Activated CD4-positive, alpha-beta T cell treated with anti-CD3 and anti-CD28 coated beads, Interleukin-2, amount 10 ng/mL, durations not matched to agents 7 days and 5 days (primary cell): ENCODE data around the gene CMTM3. TPM values are rescaled to one million over a fixed set of nuclear protein-coding genes. Genes with fewer than 3 reads are reported as not detected.
"Not testable (repeated sequence)": the region's sequence is repeated elsewhere in the genome, so short reads cannot be mapped to it uniquely, and the experiment has no call there.

ENCODE experiments used
- CTCF ChIA-PET: fragments of 350-600 bp; sonication (Branson Sonifier 250); formaldehyde crosslinking; loops from one replicate; lab custom pipeline; 2021; ENCODE audit warnings: antibody characterized with exemption; lab: Charles Lee
- POLR2A ChIA-PET: fragments of 350-600 bp; sonication (Branson Sonifier 250); formaldehyde crosslinking; loops from one replicate; lab custom pipeline; 2021; ENCODE audit warnings: antibody characterized with exemption; lab: Charles Lee
- DNase-seq: peaks from one replicate; pipeline ENCODE4 v3.0.0-alpha.2; 2020
- H3K27ac Mint-ChIP-seq: one replicate; pipeline ENCODE4 v1.8.0; 2021; ENCODE audit warnings: mild to moderate bottlenecking, moderate library complexity, mixed read lengths
- H3K27me3 Mint-ChIP-seq: one replicate; pipeline ENCODE4 v1.8.0; 2021; ENCODE audit warnings: mixed read lengths
- H3K36me3 Mint-ChIP-seq: one replicate; pipeline ENCODE4 v1.8.0; 2021; ENCODE audit warnings: low read depth, mixed read lengths
- H3K4me1 Mint-ChIP-seq: one replicate; pipeline ENCODE4 v1.8.0; 2021; ENCODE audit warnings: mixed read lengths
- H3K4me3 Mint-ChIP-seq: one replicate; pipeline ENCODE4 v1.8.0; 2021; ENCODE audit warnings: mild to moderate bottlenecking, moderate library complexity, mixed read lengths
- H3K9me3 Mint-ChIP-seq: one replicate; pipeline ENCODE4 v1.8.0; 2021; ENCODE audit warnings: mixed read lengths
- total RNA-seq, 2 experiments: library from RNA; stranded (reverse); gene quantifications; one replicate each; pipeline ENCODE4 v1.2.3, GENCODE V29; 2021

Gene CMTM3
- total RNA-seq, 2 experiments from 2014 or later, result 100 to 107 TPM

DNA sequence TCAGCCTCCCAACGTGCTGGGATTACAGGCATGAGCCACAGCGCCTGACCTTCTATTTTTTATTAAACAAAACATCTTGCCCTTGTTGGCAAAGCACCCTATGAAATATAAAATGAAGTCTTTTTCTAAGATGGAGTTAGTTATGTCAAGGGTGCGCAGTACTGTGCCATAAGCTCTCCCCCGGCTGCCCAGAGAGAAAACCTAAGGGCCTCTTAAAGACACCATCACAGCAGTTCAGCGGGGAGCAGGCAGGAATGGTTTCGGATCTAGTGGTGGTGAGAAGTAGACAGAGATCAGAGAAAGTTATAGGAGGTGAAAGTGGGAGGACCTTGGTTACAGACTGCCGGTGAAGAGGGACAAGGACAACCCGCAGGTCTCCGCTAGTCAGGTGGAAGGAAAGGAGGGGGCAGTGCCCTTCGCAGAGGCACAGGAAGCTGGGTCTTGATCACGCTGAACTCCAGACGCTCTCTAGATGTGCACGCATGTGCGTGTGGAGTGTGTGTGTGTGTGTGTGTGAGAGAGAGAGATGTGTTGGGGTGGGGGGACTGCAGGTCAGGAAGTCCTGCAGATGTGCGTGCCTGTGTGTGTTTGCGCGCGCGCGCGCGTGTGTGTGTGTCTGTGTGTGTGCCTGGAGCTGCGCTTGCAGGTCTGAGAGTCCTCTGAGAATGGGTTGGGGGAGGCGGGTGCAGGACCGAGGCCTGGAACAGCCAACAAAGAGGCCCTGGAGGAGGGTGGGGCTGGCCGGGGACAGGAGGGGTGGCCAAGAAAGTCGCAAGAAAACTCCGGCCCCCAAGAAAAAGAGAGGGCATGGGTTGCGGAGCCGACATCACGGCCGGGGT lies 748 bp upstream of the CMTM3 start:
- Mint-ChIP-seq H3K27me3 (no peaks in the 10 kb centered on the region), H3K4me3 (peak overlapping the region; percentile 89), H3K4me1 (peaks cover 58% of the 10 kb centered on the region), H3K36me3 (peaks cover 22% of the 10 kb centered on the region), H3K27ac (peak overlapping the region; percentile 98), H3K9me3 (peaks cover 7% of the 10 kb centered on the region)
- ChIA-PET CTCF (interaction anchor here (0.7 to 1.5 kb wide), 9 partner anchors 14 to 264 kb away, joined by 3 to 12 read pairs (median 3); partner anchors contain the start of gene NAE1), POLR2A (interaction anchor here (1.2 kb wide), 1 partner anchor 51 kb away, joined by 7 read pairs; the partner anchor contains the start of gene CKLF)
- peak; percentile 89 for DNase-seq

DNA sequence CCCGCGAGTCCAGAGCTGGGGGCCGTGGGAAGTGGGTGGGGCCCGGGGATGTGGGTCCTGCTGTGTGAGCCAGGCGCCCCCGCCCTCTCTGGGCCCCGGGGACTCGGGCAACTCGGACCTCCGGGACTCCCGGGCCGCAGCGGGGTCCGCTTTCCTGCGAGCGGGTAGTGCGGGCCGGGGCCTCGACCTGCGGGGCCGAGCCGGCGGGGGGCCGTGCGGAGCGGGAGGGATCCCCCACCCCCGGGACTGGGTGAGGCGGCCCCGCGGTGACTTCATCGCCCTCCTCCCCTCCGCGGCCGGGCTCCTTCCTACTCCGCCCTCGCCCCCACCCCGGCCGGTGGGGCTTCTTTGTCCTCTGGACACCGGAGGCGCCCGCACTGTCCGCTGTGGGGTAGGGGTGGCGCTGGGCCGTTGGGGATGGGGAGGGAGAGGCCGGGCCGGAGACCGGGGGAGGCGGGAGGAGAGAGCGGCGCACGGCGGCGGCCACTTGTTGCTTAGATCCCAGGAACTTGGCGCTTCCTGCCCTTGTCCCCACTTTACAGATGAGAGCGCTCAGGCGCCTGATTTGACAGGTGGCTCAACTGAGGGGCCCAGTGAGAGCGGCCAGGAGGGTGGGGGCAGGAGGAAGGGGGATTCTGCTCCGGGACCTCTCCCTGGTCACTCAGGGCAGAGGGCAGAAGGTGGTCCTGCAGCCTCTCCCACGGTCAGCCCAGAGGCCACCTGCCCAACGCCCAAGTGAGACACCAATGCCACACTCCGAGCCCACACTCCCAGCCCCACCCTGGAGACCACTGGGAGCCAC lies 874 bp downstream of the CMTM3 start:
- DNase-seq, result peak; percentile 36
- H3K27me3 Mint-ChIP-seq, result no peaks in the 10 kb centered on the region
- peaks cover 7% of the 10 kb centered on the region for H3K9me3 Mint-ChIP-seq
- H3K4me3 Mint-ChIP-seq, result peak overlapping the region; percentile 79
- peaks cover 34% of the 10 kb centered on the region for H3K36me3 Mint-ChIP-seq
- H3K27ac Mint-ChIP-seq, result peak overlapping the region; percentile 90
- ChIA-PET CTCF (no interaction called here), POLR2A (interaction anchor here (1.2 kb wide), 1 partner anchor 53 kb away, joined by 7 read pairs; the partner anchor contains the start of gene CKLF)
- H3K4me1 Mint-ChIP-seq, result peaks cover 48% of the 10 kb centered on the region

DNA sequence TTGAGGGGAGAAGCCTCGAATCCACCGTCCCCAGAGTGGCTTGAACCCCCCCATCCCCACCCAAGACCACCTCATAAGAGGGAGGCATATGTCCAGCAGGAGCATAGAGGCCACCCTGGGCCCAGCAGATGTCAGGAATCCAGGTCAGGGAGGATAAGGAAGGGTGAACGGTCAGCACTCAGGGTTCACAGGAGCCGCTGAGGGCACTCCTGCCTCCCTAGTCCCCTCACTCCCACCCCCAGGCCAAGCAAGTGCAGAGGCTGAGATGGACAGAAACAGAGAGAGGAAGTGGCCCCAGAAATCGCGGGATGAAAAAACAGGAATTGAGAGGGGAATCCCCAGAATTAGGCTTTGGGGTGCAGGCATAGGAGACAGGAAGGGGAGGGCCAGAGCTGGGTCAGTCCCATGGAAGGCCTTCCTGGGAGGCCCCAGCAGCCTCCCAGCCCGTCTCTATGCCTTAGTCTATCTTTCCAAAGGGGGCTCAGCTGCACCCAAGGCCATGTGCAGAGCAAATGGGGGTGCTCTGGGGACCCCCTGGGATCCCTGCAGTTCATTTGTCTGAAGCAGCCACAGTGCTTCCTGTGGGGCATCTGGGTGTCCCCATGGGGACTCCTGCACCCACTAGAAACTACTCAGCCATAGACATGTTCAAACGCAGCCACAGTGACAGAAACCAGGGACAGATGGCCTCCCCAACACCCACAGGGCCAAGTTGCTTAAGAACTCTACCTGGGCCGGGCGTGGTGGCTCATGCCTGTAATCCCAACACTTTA lies 1.7 kb downstream of the CMTM3 start:
- CTCF ChIA-PET, result no interaction called here
- no peaks in the 10 kb centered on the region for H3K27me3 Mint-ChIP-seq
- DNase-seq, result no peak
- peaks cover 40% of the 10 kb centered on the region for H3K4me1 Mint-ChIP-seq
- H3K4me3 Mint-ChIP-seq, result peak overlapping the region; percentile 79
- H3K27ac Mint-ChIP-seq, result peak overlapping the region; percentile 90
- H3K9me3 Mint-ChIP-seq, result no peaks in the 10 kb centered on the region
- POLR2A ChIA-PET, result no interaction called here
- peaks cover 33% of the 10 kb centered on the region for H3K36me3 Mint-ChIP-seq

DNA sequence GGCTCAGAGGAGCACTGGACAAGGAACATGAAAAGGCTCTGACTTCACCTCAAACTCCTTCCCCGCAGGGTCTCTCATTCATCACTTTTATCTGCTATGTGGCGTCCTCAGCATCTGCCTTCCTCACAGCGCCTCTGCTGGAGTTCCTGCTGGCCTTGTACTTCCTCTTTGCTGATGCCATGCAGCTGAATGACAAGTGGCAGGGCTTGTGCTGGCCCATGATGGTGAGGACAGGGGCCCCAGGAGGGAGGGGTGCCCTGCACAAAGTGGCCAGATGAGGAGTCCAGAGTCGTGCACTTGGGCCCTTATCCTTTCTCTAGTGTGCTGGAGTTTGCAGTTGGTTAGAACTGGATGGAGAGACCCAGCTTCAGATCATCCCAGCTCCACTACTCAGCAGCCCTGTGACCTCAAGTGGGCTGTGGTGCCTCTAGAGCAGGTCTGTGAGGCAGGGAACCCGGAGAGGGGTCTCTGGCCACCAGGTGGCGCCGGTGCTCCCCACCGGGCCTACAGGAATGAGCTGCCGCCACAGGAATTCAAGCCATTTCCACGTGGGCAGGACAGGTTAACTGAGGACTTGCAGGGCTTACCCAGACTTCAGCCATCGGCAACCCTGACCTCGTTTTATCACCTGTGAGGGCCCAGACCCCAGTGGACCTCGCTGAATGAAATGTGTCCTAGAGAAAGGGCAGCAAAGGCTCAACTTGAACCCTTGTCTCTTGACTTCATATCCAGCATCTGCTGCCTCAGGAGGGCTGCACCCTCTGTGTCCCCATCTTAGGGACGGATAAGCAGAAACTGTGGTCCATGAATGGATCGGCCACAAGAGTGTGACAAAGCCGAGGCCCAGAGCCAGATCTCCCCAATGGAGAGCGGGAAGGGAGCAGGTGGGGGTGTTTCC lies 4.0 kb downstream of the CMTM3 start:
- no peaks in the 10 kb centered on the region for H3K9me3 Mint-ChIP-seq
- no peaks in the 10 kb centered on the region for H3K27me3 Mint-ChIP-seq
- H3K4me1 Mint-ChIP-seq, result peaks cover 35% of the 10 kb centered on the region
- H3K36me3 Mint-ChIP-seq, result peaks cover 43% of the 10 kb centered on the region
- DNase-seq, result peak; percentile 85
- ChIA-PET CTCF (interaction anchor here (0.6 to 3.0 kb wide), 24 partner anchors 9 to 259 kb away, joined by 3 to 25 read pairs (median 4); partner anchors contain the start of genes CKLF, CMTM2 and NAE1), POLR2A (interaction anchor here (0.6 kb wide), 1 partner anchor 19 kb away, joined by 3 read pairs; no protein-coding TSS in a partner anchor)
- peak overlapping the region; percentile 66 for H3K27ac Mint-ChIP-seq
- no peak overlapping the region for H3K4me3 Mint-ChIP-seq

DNA sequence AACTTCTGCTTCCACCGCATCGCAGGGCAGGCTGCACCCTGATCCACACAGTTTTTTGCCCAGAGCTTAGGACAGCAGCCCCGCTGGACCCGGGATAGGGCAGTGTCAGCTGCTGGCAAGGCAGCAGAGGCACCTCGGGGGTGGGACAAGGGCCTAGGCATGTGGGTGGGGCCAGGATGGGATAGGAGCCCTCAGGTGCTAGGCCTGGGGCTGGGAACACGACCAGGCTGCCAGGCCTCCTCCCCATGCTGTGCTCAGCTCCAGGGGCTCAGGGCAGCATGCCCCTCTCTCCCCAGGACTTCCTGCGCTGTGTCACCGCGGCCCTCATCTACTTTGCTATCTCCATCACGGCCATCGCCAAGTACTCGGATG lies 4.6 kb downstream of the CMTM3 start:
- POLR2A ChIA-PET, result no interaction called here
- no peak for DNase-seq
- H3K4me1 Mint-ChIP-seq, result peaks cover 29% of the 10 kb centered on the region
- CTCF ChIA-PET, result interaction anchor here (0.6 to 3.0 kb wide), 22 partner anchors 9 to 1207 kb away, joined by 3 to 25 read pairs (median 5); partner anchors contain the start of genes CKLF and CMTM2
- H3K4me3 Mint-ChIP-seq, result no peak overlapping the region
- H3K27ac Mint-ChIP-seq, result no peak overlapping the region
- peaks cover 44% of the 10 kb centered on the region for H3K36me3 Mint-ChIP-seq
- no peaks in the 10 kb centered on the region for H3K9me3 Mint-ChIP-seq
- no peaks in the 10 kb centered on the region for H3K27me3 Mint-ChIP-seq

DNA sequence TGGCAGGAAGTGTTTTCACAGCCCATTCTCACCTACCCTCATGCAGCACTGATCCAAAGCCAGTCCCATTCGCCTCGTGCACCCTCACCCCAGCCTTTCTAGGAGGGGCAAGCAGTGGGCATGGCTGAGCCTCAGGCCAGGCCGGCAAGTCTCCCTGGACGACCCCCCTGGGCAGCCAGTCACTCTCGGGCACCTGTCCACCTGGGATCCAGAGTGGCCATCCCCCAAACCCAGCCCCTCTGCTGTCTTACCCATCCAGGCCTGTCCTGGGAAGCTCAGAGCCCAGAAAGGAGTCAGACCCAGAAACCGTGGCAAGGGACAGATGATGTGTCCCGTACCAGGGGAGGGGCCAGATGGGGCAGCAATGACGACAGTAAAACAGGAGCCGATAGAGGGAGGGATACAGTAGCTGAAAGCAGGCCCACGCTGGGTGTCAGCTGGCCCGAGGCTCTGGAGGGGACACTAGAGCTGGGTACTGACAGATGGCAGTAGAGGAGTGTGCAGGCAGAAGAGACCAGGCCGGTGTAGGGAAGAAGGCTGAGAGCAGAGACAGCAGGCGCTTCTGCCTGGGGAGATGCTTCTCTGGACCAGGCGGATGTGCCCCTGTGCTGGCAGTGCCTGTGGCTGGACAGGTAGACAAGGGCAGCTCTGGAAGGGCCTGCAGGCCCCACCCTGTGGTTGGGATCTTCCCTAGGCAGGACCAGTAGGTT lies 5.8 kb downstream of the CMTM3 start:
- H3K4me3 Mint-ChIP-seq, result no peak overlapping the region
- no peak overlapping the region for H3K27ac Mint-ChIP-seq
- H3K9me3 Mint-ChIP-seq, result no peaks in the 10 kb centered on the region
- H3K4me1 Mint-ChIP-seq, result peaks cover 29% of the 10 kb centered on the region
- DNase-seq, result no peak
- ChIA-PET POLR2A (no interaction called here), CTCF (interaction anchor here (1.2 to 3.0 kb wide), 3 partner anchors 10 to 41 kb away, joined by 3 to 12 read pairs (median 8); no protein-coding TSS in a partner anchor)
- no peaks in the 10 kb centered on the region for H3K27me3 Mint-ChIP-seq
- H3K36me3 Mint-ChIP-seq, result peaks cover 44% of the 10 kb centered on the region

DNA sequence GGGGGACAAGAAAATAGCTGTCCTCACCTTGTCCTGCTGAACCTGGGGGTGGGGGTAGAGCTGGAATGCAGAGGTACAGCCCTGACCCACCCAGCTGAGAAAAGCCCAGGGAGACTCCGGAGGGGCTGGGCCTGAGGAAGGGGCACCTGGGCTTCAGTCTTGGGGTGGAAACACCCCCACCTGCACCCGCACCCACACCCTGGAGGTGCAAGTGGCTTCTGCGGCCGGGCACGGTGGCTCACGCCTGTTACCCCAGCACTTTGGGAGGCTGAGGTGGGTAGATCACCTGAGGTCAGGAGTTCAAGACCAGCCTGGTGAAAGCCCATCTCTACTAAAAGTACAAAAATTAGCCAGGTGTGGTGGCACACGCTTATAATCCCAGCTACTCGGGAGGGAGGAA lies 7.4 kb downstream of the CMTM3 start:
- CTCF ChIA-PET, POLR2A ChIA-PET: not testable (repeated sequence)

DNA sequence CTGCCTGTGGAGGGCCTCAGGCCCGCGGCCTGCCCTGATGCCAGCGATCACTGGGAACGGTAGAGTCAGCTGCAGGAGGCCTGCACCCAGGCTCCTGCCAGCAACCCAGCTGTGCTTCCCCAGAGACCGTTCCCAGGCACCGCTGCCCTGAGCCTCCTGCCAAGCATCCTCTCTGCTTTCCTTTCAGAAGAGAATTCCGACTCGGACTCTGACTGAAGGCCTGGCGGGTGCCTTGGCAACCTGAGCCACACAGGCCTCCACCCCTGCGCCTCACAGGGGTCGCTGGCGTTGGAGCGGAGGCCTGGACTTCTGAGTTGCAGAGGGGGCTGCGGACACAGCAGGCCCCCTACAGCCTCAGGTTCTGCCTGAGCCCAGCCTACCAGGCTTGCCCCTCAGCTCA lies 7.9 kb downstream of the CMTM3 start:
- CTCF ChIA-PET, result interaction anchor here (0.6 kb wide), 1 partner anchor 337 kb away, joined by 3 read pairs; no protein-coding TSS in a partner anchor
- POLR2A ChIA-PET, result no interaction called here
- no peak for DNase-seq
- H3K9me3 Mint-ChIP-seq, result no peaks in the 10 kb centered on the region
- H3K36me3 Mint-ChIP-seq, result peaks cover 38% of the 10 kb centered on the region
- H3K27me3 Mint-ChIP-seq, result no peaks in the 10 kb centered on the region
- H3K4me1 Mint-ChIP-seq, result peaks cover 15% of the 10 kb centered on the region
- H3K4me3 Mint-ChIP-seq, result no peak overlapping the region
- H3K27ac Mint-ChIP-seq, result no peak overlapping the region

More for the DNA sequence above, 7.4 kb downstream of the CMTM3 start:
- H3K4me3 Mint-ChIP-seq, DNase-seq, H3K9me3 Mint-ChIP-seq, H3K27ac Mint-ChIP-seq, H3K27me3 Mint-ChIP-seq: not testable (repeated sequence)
- H3K36me3 Mint-ChIP-seq, result peaks cover 41% of the 10 kb centered on the region
- peaks cover 20% of the 10 kb centered on the region for H3K4me1 Mint-ChIP-seq

DNA sequence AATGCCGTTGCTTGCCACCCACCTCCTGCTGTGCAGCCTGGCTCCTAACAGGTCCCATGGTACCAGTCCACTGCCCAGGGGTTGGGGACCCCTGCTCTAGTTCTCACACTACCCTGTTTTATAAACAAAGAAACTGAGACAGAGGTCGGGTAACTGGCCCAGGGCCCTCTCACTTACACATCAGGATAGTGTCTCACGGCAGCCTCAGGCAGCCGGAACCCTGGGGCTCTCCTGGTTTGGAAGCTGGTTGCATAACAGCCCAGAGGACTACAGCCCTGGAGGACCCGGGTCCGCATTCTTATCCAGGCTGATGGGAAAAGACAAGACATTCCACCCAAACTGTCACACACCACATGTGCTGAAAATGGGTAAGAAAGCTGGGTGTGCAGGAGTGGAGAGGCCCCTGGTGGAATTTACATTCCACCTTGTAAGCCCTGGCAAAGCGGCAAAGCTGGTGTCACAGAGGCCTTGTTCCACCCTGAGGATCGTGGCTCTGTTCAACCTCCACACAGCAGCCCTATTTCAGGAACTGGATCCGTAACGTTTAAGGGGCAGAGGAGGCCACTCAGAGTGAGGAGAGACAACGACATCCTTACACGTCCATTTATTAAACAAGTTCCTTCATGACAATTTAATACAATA lies 9.8 kb downstream of the CMTM3 start:
- ChIA-PET CTCF (interaction anchor here (1.1 kb wide), 1 partner anchor 131 kb away, joined by 3 read pairs; no protein-coding TSS in a partner anchor), POLR2A (no interaction called here)
- no peak overlapping the region for H3K4me3 Mint-ChIP-seq
- no peaks in the 10 kb centered on the region for H3K27me3 Mint-ChIP-seq
- peaks cover 30% of the 10 kb centered on the region for H3K36me3 Mint-ChIP-seq
- no peak for DNase-seq
- H3K9me3 Mint-ChIP-seq, result no peaks in the 10 kb centered on the region
- no peak overlapping the region for H3K27ac Mint-ChIP-seq
- H3K4me1 Mint-ChIP-seq, result no peaks in the 10 kb centered on the region

DNA sequence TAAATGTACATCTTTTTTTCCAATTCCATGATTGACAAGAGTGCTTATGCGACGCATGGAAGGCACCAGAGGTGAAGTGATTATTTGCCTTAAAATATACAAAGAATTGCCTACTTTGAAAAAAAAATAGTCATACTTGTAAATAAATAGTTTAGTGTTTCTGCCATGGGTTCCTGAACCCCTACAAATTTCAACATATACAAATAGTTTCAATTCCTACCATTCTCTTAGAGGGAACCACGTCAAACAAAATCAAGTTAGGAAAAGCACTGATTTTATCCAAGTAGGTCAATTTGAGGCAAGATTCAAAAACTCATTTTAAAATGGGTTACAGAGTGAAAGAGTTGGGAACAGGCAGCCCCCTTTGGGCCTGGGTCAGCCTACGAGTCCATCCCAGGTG lies 11.7 kb downstream of the CMTM3 start:
- Mint-ChIP-seq H3K4me1 (no peaks in the 10 kb centered on the region), H3K4me3 (no peak overlapping the region), H3K27me3 (no peaks in the 10 kb centered on the region), H3K36me3 (peaks cover 14% of the 10 kb centered on the region), H3K9me3 (no peaks in the 10 kb centered on the region), H3K27ac (no peak overlapping the region)
- ChIA-PET CTCF (no interaction called here), POLR2A (no interaction called here)
- no peak for DNase-seq
